SK-N-MC (cell line): ENCODE results near the gene TKTL2.

ENCODE experiments used
- EZH2 ChIP-seq: fragments of 200-600 bp; sonication (generic); IDR thresholded peaks from one replicate; pipeline ENCODE4 v1.6.1; 2017; ENCODE audit warnings: antibody characterized with exemption
- POLR2AphosphoS5 ChIP-seq: IDR thresholded peaks from 2 replicates; pipeline ENCODE4 v1.6.1; 2012; ENCODE audit warnings: mild to moderate bottlenecking, low read depth, low read length, borderline replicate concordance

- TF ChIP-seq EZH2 (no peak), POLR2AphosphoS5 (no peak)
Observed at GRCh38 chr4:163474027-163474426, 473 bp upstream of the TKTL2 start.
